ENCODE data around the gene KREMEN1.

DNA sequence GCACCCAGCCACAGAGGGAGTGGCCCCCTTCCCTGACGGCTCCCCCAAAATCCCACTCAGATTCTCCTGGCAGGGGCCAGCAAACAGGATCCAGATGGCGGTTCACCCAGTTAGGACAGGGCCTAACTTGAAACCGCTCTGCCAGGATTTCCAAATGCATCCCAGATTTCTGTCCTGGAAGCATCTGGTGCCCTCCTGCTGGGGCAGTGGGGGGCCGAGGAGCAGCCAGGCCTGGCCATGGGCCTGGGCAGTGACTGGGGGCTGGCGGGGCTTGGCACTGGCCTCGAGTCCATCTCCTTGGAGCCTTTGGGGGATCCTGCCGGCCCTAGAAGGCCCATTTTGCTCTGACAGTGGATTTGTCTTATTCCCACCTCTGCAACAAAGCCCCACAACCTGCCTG is 115.0 kb downstream of the KREMEN1 start:
- TF ChIP-seq, protein P1, sequence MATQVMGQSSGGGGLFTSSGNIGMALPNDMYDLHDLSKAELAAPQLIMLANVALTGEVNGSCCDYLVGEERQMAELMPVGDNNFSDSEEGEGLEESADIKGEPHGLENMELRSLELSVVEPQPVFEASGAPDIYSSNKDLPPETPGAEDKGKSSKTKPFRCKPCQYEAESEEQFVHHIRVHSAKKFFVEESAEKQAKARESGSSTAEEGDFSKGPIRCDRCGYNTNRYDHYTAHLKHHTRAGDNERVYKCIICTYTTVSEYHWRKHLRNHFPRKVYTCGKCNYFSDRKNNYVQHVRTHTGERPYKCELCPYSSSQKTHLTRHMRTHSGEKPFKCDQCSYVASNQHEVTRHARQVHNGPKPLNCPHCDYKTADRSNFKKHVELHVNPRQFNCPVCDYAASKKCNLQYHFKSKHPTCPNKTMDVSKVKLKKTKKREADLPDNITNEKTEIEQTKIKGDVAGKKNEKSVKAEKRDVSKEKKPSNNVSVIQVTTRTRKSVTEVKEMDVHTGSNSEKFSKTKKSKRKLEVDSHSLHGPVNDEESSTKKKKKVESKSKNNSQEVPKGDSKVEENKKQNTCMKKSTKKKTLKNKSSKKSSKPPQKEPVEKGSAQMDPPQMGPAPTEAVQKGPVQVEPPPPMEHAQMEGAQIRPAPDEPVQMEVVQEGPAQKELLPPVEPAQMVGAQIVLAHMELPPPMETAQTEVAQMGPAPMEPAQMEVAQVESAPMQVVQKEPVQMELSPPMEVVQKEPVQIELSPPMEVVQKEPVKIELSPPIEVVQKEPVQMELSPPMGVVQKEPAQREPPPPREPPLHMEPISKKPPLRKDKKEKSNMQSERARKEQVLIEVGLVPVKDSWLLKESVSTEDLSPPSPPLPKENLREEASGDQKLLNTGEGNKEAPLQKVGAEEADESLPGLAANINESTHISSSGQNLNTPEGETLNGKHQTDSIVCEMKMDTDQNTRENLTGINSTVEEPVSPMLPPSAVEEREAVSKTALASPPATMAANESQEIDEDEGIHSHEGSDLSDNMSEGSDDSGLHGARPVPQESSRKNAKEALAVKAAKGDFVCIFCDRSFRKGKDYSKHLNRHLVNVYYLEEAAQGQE (IDR thresholded peaks at IDR 0.05; ENCODE audit: insufficient replicate concordance, low read depth): no peak
- TF ChIP-seq, protein P2, sequence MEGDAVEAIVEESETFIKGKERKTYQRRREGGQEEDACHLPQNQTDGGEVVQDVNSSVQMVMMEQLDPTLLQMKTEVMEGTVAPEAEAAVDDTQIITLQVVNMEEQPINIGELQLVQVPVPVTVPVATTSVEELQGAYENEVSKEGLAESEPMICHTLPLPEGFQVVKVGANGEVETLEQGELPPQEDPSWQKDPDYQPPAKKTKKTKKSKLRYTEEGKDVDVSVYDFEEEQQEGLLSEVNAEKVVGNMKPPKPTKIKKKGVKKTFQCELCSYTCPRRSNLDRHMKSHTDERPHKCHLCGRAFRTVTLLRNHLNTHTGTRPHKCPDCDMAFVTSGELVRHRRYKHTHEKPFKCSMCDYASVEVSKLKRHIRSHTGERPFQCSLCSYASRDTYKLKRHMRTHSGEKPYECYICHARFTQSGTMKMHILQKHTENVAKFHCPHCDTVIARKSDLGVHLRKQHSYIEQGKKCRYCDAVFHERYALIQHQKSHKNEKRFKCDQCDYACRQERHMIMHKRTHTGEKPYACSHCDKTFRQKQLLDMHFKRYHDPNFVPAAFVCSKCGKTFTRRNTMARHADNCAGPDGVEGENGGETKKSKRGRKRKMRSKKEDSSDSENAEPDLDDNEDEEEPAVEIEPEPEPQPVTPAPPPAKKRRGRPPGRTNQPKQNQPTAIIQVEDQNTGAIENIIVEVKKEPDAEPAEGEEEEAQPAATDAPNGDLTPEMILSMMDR (IDR thresholded peaks at IDR 0.05; ENCODE audit: insufficient read depth, low read length): no peak

All from HL-60 (cell line).